T-helper 22 cell (primary cell): Measurements from ENCODE around the gene EML4.

Experiments used
- DNase-seq: peaks from one replicate; pipeline ENCODE4 v3.0.0-alpha.2; 2020; ENCODE audit warnings: low read depth

EML4 gene

DNA sequence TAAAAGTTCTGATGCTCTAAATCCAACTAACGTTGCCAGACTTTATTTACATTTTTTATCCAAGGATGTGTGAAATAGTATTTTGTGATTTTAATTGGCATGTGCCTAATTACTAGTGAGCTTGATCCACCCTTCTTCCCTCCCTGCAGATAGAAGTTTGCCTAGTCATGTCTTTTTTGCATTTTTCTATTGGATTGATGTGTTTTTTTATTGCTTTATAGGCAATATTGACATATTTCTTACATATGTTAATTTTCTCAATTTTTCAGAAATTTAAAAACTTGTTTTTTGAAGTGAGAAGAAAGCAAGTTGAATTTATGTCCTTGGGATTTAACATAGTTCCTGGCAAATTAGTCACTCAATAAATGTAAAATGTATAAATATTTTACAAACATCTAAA lies 56.4 kb downstream of the EML4 start:
- no peak for DNase-seq

GRCh38 chr2:42227491-42227890 lies 58.3 kb downstream of the EML4 start:
- DNase-seq, result no peak

- no peak for DNase-seq
Observed at GRCh38 chr2:42228101-42228500, 58.9 kb downstream of the EML4 start.

- DNase-seq, result no peak
Observed at GRCh38 chr2:42229949-42230348, 60.8 kb downstream of the EML4 start.

DNA sequence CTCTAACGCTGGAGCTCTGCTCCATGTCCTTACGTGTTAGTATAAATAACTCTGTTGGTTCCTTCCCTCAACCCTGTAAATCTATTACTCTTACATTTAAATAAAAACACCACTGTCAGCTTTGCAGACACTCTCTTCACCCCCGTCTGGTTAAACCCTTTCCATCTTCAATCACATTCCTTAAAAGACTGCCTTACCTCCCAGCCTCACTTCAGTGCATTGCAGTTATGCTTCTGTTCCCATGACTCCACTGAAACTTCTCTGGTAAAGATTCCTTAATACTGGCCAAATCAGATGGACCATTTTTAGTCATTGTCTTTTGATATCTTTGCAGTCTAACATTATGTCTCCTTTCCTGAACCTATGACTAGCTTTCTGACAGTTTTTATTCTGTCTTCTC lies 61.7 kb downstream of the EML4 start:
- no peak for DNase-seq

- no peak for DNase-seq
Observed at GRCh38 chr2:42232024-42232423, 62.9 kb downstream of the EML4 start.

- no peak for DNase-seq
Observed at GRCh38 chr2:42233976-42234441, 64.9 kb downstream of the EML4 start.

GRCh38 chr2:42236911-42237310 lies 67.8 kb downstream of the EML4 start:
- no peak for DNase-seq

DNA sequence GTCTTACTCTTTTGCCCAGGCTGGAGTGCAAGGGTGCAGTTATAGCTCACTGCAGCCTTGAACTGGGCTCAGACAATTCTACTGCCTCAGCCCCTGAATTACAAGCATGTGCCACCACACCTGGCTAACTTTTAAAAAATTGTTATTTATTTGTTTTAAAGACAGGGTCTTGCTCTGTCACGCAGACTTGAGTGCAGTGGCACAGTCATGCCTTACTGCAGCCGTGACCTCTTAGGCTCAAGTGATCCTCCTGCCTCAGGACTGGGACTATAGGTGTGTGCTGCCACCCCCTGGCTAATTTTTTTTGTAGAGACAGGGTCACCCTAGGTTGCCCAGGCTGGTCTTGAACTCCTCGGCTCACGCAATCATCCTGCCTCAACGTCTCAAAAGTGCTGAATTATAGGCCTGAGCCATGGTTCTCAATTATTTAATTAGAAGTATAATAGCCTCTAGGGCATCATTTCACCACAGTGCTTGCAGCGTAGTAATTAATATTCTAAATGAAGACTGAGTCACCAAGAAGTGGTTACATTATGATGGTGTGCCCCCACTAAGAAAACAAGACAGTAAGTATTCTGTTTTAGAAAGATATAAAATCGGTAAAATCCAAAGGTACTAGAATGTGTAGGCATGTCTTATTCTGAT lies 69.6 kb downstream of the EML4 start:
- DNase-seq, result no peak

GRCh38 chr2:42239289-42239661 lies 70.1 kb downstream of the EML4 start:
- no peak for DNase-seq

DNA sequence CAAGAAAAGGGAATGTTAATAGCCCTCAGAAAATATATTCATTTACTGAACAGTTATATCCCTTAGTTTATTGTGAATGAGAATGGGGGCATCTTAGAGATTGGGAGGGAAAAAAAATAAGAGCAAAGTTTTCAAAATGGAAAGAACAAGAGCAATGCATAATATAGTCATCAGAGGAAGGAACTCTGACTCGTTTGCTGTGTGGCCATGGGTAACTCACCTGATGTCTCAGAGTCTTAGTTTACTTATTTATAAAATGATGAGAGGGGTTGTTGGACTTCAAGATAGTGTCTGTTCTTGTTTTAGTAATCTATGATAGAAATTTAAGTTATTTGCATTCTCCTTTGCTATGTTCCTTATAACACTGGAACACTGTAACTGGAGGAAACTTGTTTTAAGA lies 70.7 kb downstream of the EML4 start:
- no peak for DNase-seq

GRCh38 chr2:42241517-42241916 lies 72.4 kb downstream of the EML4 start:
- DNase-seq, result no peak

DNA sequence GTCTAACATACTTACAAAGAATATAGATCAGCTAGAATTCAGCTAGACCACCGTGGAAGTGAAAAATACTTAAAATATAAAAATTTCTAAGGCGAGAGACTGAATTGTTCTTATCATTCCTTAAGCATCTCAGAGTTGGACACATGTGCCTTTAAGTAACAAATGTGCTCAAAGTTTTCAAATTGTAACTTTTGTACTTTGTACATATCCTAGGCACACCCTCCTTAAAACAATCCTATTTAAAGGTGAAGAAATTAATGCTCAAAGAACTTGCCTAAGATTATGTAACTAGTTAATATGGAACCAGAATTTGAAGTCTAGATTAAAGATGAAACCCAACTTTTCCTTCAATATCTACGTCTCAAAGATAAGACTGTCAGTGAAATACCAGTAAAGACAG lies 74.1 kb downstream of the EML4 start:
- no peak for DNase-seq

DNA sequence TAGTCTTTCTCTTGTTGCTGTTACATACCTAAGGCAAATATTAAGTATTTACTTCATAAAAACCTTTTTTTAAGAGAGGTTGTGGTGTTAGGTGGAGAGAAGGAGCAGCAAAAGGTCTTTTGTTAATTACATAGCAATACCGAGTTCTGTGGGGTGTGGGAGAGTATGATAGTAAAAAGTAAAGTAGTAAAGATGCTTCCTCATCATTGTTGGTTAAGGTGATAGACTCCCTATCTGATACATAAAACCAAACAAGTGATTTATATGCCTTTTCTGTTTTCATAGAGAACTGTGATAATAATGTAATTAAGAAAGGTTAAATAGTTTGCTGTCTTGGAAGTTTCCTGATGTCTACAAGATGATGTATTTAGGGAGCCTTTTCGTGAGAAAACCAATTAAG lies 75.4 kb downstream of the EML4 start:
- no peak for DNase-seq

DNA sequence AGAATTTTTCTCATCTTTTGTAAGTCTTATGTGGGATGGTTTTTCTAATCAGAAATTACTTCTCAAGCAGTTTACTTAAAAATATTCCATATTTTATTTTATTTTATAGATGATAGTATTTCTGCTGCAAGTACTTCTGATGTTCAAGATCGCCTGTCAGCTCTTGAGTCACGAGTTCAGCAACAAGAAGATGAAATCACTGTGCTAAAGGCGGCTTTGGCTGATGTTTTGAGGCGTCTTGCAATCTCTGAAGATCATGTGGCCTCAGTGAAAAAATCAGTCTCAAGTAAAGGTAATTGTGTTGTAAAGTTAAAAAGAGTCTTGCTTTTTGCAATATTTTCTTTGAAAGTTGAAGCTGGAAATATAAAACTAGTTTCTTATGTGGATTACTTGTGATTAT lies 76.2 kb downstream of the EML4 start:
- DNase-seq, result no peak

DNA sequence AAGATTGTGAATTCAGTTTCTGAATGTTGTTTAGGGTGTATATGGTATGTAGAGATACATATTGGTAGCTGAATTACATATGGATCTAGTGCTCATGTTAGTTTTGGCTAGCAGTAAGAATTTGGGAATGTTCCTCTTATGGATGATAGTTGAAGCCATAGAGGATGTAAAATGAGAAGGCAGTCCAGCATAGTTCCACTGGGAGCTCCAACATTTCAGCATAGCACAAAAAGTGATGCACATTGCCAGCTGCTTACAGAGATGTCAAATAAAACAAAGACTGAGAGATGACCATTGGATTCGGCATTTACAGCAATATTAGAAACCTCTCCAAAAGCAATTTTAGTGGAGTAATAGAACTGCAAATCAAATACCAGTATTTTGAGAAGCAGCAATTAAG lies 77.4 kb downstream of the EML4 start:
- DNase-seq, result no peak

GRCh38 chr2:42248846-42249245 lies 79.7 kb downstream of the EML4 start:
- no peak for DNase-seq

- DNase-seq, result no peak
Observed at GRCh38 chr2:42249284-42249683, 80.1 kb downstream of the EML4 start.

GRCh38 chr2:42249887-42250286 lies 80.7 kb downstream of the EML4 start:
- no peak for DNase-seq

DNA sequence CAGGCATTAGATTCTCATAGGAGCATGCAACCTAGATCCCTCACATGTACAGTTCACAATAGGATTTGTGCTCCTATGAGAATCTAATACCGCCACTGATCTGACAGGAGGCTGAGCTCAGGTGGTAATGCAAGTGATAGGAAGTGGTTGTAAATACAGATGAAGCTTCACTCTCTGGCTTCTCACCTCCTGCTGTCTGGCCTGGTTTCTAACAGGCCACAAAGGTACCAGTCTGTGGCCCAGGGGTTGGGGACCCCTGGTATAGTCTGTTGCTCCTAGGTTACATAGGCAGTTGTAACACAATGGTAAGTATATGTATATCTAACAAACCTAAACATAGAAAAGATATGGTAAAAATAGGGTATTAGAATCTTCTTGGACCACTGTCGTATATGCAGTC lies 81.8 kb downstream of the EML4 start:
- DNase-seq, result no peak

- no peak for DNase-seq
Observed at GRCh38 chr2:42252464-42252863, 83.3 kb downstream of the EML4 start.

GRCh38 chr2:42254186-42254895 lies 85.2 kb downstream of the EML4 start:
- no peak for DNase-seq

- DNase-seq, result no peak
Observed at GRCh38 chr2:42256505-42256904, 87.4 kb downstream of the EML4 start.
